Hepatocyte (in vitro differentiated cells): ENCODE measurements around the gene FOLR2. TPM values are rescaled to one million over a fixed set of nuclear protein-coding genes. Genes with fewer than 3 reads are reported as not detected.

ENCODE experiments used
- DNase-seq: peaks from one replicate; pipeline ENCODE4 v3.0.0-alpha.2; 2016; ENCODE audit warnings: low spot score
- H2AFZ ChIP-seq: fragments of 200-600 bp; sonication (generic); 2 replicates; pipeline ENCODE4 v1.6.0; 2016; ENCODE audit warnings: antibody characterized with exemption, mild to moderate bottlenecking
- H3K27ac ChIP-seq: fragments of 200-600 bp; sonication (generic); 2 replicates; pipeline ENCODE4 v1.5.1; 2016; ENCODE audit warnings: mild to moderate bottlenecking
- H3K27me3 ChIP-seq: fragments of 200-600 bp; sonication (generic); 2 replicates; pipeline ENCODE4 v1.6.1; 2016
- H3K36me3 ChIP-seq: fragments of 200-600 bp; sonication (generic); replicated peaks from 2 replicates; pipeline ENCODE4 v1.5.1; 2016; ENCODE audit warnings: low read depth; ENCODE audit not compliant: insufficient read depth
- H3K4me1 ChIP-seq: fragments of 200-600 bp; sonication (generic); 2 replicates; pipeline ENCODE4 v1.5.1; 2016; ENCODE audit warnings: mild to moderate bottlenecking, moderate library complexity; ENCODE audit not compliant: insufficient read depth
- H3K4me2 ChIP-seq: fragments of 200-600 bp; sonication (generic); 2 replicates; pipeline ENCODE4 v1.6.0; 2016
- H3K4me3 ChIP-seq: fragments of 200-600 bp; sonication (generic); 2 replicates; pipeline ENCODE4 v1.5.1; 2016; ENCODE audit warnings: mild to moderate bottlenecking
- H3K79me2 ChIP-seq: fragments of 200-600 bp; sonication (generic); 2 replicates; pipeline ENCODE4 v1.6.0; 2017; ENCODE audit warnings: mild to moderate bottlenecking
- H3K9me2 ChIP-seq: fragments of 200-600 bp; sonication (generic); replicated peaks from 2 replicates; pipeline ENCODE4 v1.6.0; 2017; ENCODE audit warnings: mild to moderate bottlenecking; ENCODE audit not compliant: insufficient read depth
- H3K9me3 ChIP-seq: fragments of 200-600 bp; sonication (generic); 2 replicates; pipeline ENCODE4 v1.5.1; 2016; ENCODE audit warnings: low read depth, mild to moderate bottlenecking
- H4K20me1 ChIP-seq: fragments of 200-600 bp; sonication (generic); 2 replicates; pipeline ENCODE4 v1.6.0; 2016; ENCODE audit warnings: mild to moderate bottlenecking; ENCODE audit not compliant: insufficient read depth, poor library complexity, severe bottlenecking
- EZH2 ChIP-seq: fragments of 200-600 bp; sonication (generic); IDR thresholded peaks from 2 replicates; pipeline ENCODE4 v1.6.1; 2016; ENCODE audit warnings: antibody characterized with exemption, mild to moderate bottlenecking, borderline replicate concordance
- EZH2phosphoT487 ChIP-seq: fragments of 200-600 bp; sonication (generic); IDR thresholded peaks from one replicate; pipeline ENCODE4 v1.6.1; 2018; ENCODE audit warnings: antibody characterized with exemption, mild to moderate bottlenecking, low read depth, moderate library complexity; ENCODE audit not compliant: unreplicated experiment, severe bottlenecking
- WGBS: methylation state at CpG from one replicate; pipeline ENCODE4 v1.1.6; 2016; ENCODE audit warnings: low lambda C conversion rate; ENCODE audit errors: missing lambda C conversion rate; 5-methylcytosine and 5-hydroxymethylcytosine counted together
- polyA plus RNA-seq: library from polyadenylated mRNA; unstranded; fragments of >200 nt; fragmentation: Nextera tagmentation; extraction: Ambion mirVana; gene quantifications from 2 replicates; pipeline ENCODE4 v1.2.1, GENCODE V29; 2016
- total RNA-seq: library from RNA; depleted of rRNA; stranded (reverse); fragments of >200 nt; gene quantifications from 2 replicates; pipeline ENCODE4 v1.2.3, GENCODE V29; 2014
- TF ChIP-seq, protein P1 (sequence below): fragments of 200-600 bp; sonication (generic); IDR thresholded peaks from 2 replicates; pipeline ENCODE4 v1.5.1; 2016; ENCODE audit warnings: antibody characterized with exemption, mild to moderate bottlenecking; ENCODE audit not compliant: poor library complexity

Gene FOLR2
- total and polyA plus RNA-seq, 2 experiments from 2014 or later: 4.3 to 5.5 TPM

DNA sequence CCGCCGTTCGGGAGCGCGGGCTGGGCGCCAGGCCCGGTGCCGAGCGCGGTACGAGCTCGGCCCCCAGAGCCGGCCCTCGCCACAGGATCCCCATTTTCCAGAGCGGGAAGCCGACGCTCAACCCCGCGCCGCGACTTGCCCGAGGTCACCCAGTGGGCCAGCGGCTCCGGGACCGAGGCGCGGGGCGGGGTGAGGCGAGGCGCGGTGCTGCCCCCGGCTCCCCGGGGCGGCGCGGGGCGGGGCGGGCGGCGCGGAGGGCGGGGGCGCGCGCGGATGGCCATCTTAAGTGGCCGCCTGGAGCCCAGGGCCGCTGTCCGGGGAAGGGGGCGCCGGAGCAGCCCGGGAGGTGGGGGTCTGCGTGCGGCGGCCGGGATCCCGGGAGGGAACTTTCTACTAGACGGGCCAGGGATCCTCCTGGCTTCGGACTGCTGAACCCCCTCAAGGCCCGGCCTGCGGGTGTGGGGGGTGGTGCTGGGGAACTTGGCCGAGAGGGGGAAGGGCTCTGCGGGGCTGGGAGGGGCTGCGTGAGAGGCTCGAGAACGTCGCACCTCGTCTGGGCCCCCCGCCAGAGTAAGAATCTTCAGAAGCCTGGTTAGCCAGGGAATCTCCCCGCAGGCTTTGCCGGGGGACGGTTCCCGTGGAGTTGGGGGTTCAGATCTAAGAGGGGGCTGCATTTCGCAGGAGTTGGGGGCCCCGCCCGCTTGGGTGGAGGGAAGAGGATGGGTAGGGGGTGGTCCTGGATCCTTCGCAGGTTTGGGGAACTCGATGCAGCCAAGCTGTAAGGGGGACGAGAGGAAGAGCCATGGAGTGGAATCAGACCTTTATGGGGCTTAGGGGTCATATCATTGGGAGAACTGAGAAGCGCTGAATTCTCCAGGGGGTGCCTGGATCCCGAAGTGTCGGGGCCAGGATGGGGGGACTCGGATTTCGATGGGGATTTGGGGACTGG is 7.3 kb downstream of the FOLR2 start:
- H3K4me1 ChIP-seq: peaks cover 20% of the 10 kb centered on the region
- H3K79me2 ChIP-seq: peaks cover 37% of the 10 kb centered on the region
- peak overlapping the region; percentile 88 for H3K4me3 ChIP-seq
- peak overlapping the region; percentile 93 for H2AFZ ChIP-seq
- H3K9me3 ChIP-seq: no peaks in the 10 kb centered on the region
- DNase-seq: peak; percentile 85
- H4K20me1 ChIP-seq: peaks cover 35% of the 10 kb centered on the region
- 2% methylated on average over 36 of the region's 84 CpGs for WGBS
- H3K27ac ChIP-seq: peak overlapping the region; percentile 97
- no peaks in the 10 kb centered on the region for H3K36me3 ChIP-seq
- H3K9me2 ChIP-seq: no peaks in the 10 kb centered on the region
- no peaks in the 10 kb centered on the region for H3K27me3 ChIP-seq
- H3K4me2 ChIP-seq: peak overlapping the region; percentile 83
- TF ChIP-seq, protein P1, sequence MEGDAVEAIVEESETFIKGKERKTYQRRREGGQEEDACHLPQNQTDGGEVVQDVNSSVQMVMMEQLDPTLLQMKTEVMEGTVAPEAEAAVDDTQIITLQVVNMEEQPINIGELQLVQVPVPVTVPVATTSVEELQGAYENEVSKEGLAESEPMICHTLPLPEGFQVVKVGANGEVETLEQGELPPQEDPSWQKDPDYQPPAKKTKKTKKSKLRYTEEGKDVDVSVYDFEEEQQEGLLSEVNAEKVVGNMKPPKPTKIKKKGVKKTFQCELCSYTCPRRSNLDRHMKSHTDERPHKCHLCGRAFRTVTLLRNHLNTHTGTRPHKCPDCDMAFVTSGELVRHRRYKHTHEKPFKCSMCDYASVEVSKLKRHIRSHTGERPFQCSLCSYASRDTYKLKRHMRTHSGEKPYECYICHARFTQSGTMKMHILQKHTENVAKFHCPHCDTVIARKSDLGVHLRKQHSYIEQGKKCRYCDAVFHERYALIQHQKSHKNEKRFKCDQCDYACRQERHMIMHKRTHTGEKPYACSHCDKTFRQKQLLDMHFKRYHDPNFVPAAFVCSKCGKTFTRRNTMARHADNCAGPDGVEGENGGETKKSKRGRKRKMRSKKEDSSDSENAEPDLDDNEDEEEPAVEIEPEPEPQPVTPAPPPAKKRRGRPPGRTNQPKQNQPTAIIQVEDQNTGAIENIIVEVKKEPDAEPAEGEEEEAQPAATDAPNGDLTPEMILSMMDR: no peak
- TF ChIP-seq EZH2: no peak
- TF ChIP-seq EZH2phosphoT487: no peak

DNA sequence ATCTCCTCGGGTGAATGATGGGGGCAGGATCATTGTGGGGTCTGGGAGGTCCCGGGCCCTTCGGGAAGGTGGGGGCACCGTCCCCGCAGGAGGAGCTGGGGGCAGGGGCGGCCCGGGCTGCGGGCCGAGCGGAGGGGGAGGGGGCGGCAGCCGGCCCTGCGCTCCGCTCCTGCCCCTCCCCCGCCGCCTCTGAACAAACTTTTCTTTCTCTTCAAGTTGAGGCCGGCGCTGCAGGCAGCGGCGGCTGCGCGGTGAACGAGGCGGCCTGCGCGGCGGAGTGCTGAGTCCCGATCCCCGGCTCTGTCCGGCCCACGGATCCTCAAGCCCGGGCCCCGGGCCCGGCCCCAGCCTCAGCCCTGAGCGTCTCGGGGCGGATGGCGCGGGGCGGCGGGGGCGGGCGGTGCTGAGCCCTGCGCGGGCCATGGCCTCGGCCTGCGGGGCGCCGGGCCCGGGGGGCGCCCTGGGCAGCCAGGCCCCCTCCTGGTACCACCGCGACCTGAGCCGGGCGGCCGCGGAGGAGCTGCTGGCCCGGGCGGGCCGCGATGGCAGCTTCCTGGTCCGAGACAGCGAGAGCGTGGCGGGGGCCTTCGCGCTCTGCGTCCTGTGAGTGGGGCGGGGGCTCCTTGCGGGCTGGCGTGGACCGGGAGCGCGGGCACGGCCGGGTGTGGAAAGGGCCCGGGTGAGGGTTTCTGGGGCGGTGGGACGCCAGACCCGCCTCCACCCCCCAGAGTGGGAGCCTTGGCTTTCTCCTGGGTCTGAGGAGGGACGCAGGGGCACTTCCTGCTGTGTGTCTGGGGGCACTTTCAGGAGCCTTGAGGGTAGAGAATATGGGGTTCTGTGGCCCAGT is 8.2 kb downstream of the FOLR2 start, which contains the start of gene INPPL1:
Gene INPPL1, plus strand, starts transcription at position 204 of the 847 bp plus-strand sequence. Its CDS starts 218 bp downstream, at position 422.
- Histone ChIP-seq H3K27ac (peak within 1 kb of the TSS; percentile 97), H3K9me2 (no peaks in the 10 kb centered on the region), H3K4me1 (peaks cover 20% of the 10 kb centered on the region), H3K27me3 (no peaks in the 10 kb centered on the region), H3K79me2 (peaks cover 37% of the 10 kb centered on the region), H3K9me3 (no peaks in the 10 kb centered on the region), H3K4me2 (peak within 1 kb of the TSS; percentile 83), H4K20me1 (peaks cover 37% of the 10 kb centered on the region), H3K36me3 (no peaks in the 10 kb centered on the region), H2AFZ (peak within 1 kb of the TSS; percentile 93), H3K4me3 (peak within 1 kb of the TSS; percentile 88)
- peak; percentile 87 for DNase-seq
- WGBS: 2% methylated on average over 16 of the region's 81 CpGs
- no peak for TF ChIP-seq EZH2
- TF ChIP-seq, protein P1: no peak
- TF ChIP-seq EZH2phosphoT487: no peak

DNA sequence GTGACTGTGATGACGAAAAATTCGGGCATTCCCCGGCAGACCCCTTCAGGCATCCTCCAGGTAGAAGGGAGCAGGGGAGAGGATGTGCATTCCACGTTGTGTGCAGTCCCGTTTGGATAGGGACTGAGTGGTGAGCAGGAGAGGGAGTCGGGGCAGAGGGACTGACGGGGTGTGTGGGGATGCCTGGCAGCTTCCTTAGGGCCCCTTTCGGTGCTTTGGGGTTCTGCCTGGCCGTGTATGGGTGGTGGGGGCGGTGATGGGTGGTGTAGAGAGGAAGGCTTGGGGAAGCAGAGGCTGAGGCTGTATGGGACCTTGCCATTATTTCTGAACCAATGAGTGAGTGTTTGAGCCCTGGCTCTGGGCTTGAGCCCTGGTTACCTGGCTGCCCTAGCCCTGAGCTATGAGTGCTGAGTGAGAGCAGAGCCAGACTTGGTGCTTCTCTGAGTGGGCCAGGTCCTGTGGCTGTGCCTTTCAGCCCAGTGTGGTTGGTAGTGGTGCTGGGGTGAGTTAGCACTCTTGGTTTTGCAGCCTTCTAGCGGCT is 8.9 kb downstream of the FOLR2 start:
- Histone ChIP-seq H3K36me3 (no peaks in the 10 kb centered on the region), H3K27ac (peak overlapping the region; percentile 97), H3K9me2 (no peaks in the 10 kb centered on the region), H3K4me2 (peak overlapping the region; percentile 83), H3K27me3 (no peaks in the 10 kb centered on the region), H3K9me3 (no peaks in the 10 kb centered on the region), H3K79me2 (peaks cover 37% of the 10 kb centered on the region), H4K20me1 (peaks cover 37% of the 10 kb centered on the region), H3K4me1 (peaks cover 20% of the 10 kb centered on the region), H3K4me3 (peak overlapping the region; percentile 88), H2AFZ (peak overlapping the region; percentile 45)
- 3% methylated on average over 11 of the region's 11 CpGs for WGBS
- peak; percentile 13 for DNase-seq
- TF ChIP-seq, protein P1: no peak
- TF ChIP-seq EZH2phosphoT487: no peak
- no peak for TF ChIP-seq EZH2
